H9 (cell line): ENCODE measurements around the gene MOV10. TPM values are rescaled to one million over a fixed set of nuclear protein-coding genes. Genes with fewer than 3 reads are reported as not detected.

Experiments
- DNase-seq: peaks from one replicate; pipeline ENCODE4 v3.0.0-alpha.2; 2017
- H2AFZ ChIP-seq: one replicate; pipeline ENCODE4 v1.6.1; 2013; ENCODE audit warnings: mild to moderate bottlenecking, low read length, control low read depth, moderate library complexity
- H2AK5ac ChIP-seq: 2 replicates; pipeline ENCODE4 v1.6.1; 2013; ENCODE audit warnings: low read length, control low read depth, mixed read lengths; ENCODE audit not compliant: insufficient read length
- H2BK120ac ChIP-seq: one replicate; pipeline ENCODE4 v1.6.1; 2013; ENCODE audit warnings: low read depth, mild to moderate bottlenecking, low read length, control low read depth, inconsistent platforms; ENCODE audit not compliant: poor library complexity, severe bottlenecking
- H2BK12ac ChIP-seq: 2 replicates; pipeline ENCODE4 v1.6.1; 2013; ENCODE audit warnings: low read length, control low read depth, mixed read lengths, low read depth; ENCODE audit not compliant: insufficient read length
- H2BK15ac ChIP-seq: 2 replicates; pipeline ENCODE4 v1.6.1; 2013; ENCODE audit warnings: low read depth, low read length, control low read depth
- H2BK20ac ChIP-seq: one replicate; pipeline ENCODE4 v1.6.1; 2013; ENCODE audit warnings: low read depth, mild to moderate bottlenecking, low read length, control low read depth, inconsistent platforms; ENCODE audit not compliant: poor library complexity, severe bottlenecking
- H2BK5ac ChIP-seq: 2 replicates; pipeline ENCODE4 v1.6.1; 2013; ENCODE audit warnings: low read length, control low read depth, mixed read lengths; ENCODE audit not compliant: insufficient read length
- H3K14ac ChIP-seq: 2 replicates; pipeline ENCODE4 v1.6.1; 2013; ENCODE audit warnings: low read length, control low read depth; ENCODE audit not compliant: insufficient read depth
- H3K18ac ChIP-seq: 2 replicates; pipeline ENCODE4 v1.6.1; 2013; ENCODE audit warnings: low read depth, mild to moderate bottlenecking, mixed read lengths, low read length, control low read depth; ENCODE audit not compliant: insufficient read length
- H3K23ac ChIP-seq: 2 replicates; pipeline ENCODE4 v1.6.1; 2013; ENCODE audit warnings: low read length, control low read depth, mixed read lengths, low read depth; ENCODE audit not compliant: insufficient read length
- H3K23me2 ChIP-seq: 2 replicates; pipeline ENCODE4 v1.6.1; 2013; ENCODE audit warnings: low read depth, mild to moderate bottlenecking, mixed read lengths, low read length, control low read depth; ENCODE audit not compliant: insufficient read length, poor library complexity, severe bottlenecking
- H3K27ac ChIP-seq: 2 replicates; pipeline ENCODE4 v1.5.1; 2013; ENCODE audit warnings: low read length, control low read depth, mixed read lengths, low read depth; ENCODE audit not compliant: insufficient read length
- H3K27me3 ChIP-seq: 2 replicates; pipeline ENCODE4 v1.6.1; 2013; ENCODE audit warnings: low read length, control low read depth, inconsistent platforms; ENCODE audit not compliant: insufficient read depth
- H3K4ac ChIP-seq: 2 replicates; pipeline ENCODE4 v1.6.1; 2013; ENCODE audit warnings: low read depth, mild to moderate bottlenecking, control low read depth, inconsistent platforms, low read length, moderate library complexity
- H3K4me1 ChIP-seq: 2 replicates; pipeline ENCODE4 v1.6.1; 2013; ENCODE audit warnings: low read length, control low read depth, inconsistent platforms; ENCODE audit not compliant: insufficient read depth
- H3K4me2 ChIP-seq: 2 replicates; pipeline ENCODE4 v1.6.1; 2013; ENCODE audit warnings: low read length, control low read depth, mixed read lengths; ENCODE audit not compliant: insufficient read length, insufficient read depth
- H3K56ac ChIP-seq: 2 replicates; pipeline ENCODE4 v1.6.1; 2013; ENCODE audit warnings: low read depth, mild to moderate bottlenecking, mixed read lengths, low read length, control low read depth; ENCODE audit not compliant: insufficient read length
- H3K79me1 ChIP-seq: 2 replicates; pipeline ENCODE4 v1.6.1; 2013; ENCODE audit warnings: low read depth, mild to moderate bottlenecking, moderate library complexity, low read length, control low read depth, inconsistent platforms; ENCODE audit not compliant: insufficient read depth, poor library complexity, severe bottlenecking
- H3K79me2 ChIP-seq: 2 replicates; pipeline ENCODE4 v1.6.1; 2013; ENCODE audit warnings: low read length, control low read depth, inconsistent platforms; ENCODE audit not compliant: insufficient read depth
- H3K9ac ChIP-seq: 2 replicates; pipeline ENCODE4 v1.6.1; 2013; ENCODE audit warnings: low read length, control low read depth, mixed read lengths; ENCODE audit not compliant: insufficient read length; ENCODE audit errors: extremely low read depth
- H3K9me3 ChIP-seq: one replicate; pipeline ENCODE4 v1.6.1; 2013; ENCODE audit warnings: low read depth, low read length, inconsistent platforms; ENCODE audit not compliant: control insufficient read depth
- H3T11ph ChIP-seq: one replicate; pipeline ENCODE4 v1.6.1; 2013; ENCODE audit warnings: mild to moderate bottlenecking, low read length, control low read depth, inconsistent platforms
- H4K20me1 ChIP-seq: one replicate; pipeline ENCODE4 v1.6.1; 2013; ENCODE audit not compliant: control insufficient read depth, insufficient read length, insufficient read depth
- H4K5ac ChIP-seq: 2 replicates; pipeline ENCODE4 v1.6.1; 2013; ENCODE audit warnings: low read depth, mild to moderate bottlenecking, mixed read lengths, low read length, control low read depth; ENCODE audit not compliant: insufficient read length
- H4K8ac ChIP-seq: replicated peaks from 2 replicates; pipeline ENCODE4 v1.6.1; 2013; ENCODE audit warnings: low read length, control low read depth, mixed read lengths, low read depth; ENCODE audit not compliant: insufficient read length
- H4K91ac ChIP-seq: 2 replicates; pipeline ENCODE4 v1.6.1; 2013; ENCODE audit warnings: low read depth, mild to moderate bottlenecking, moderate library complexity, mixed read lengths, low read length, control low read depth; ENCODE audit not compliant: insufficient read length
- H3K27ac Mint-ChIP-seq, 3 experiments: 2 replicates in 2 of 3; 3 replicates in 1 of 3; pipeline ENCODE4 v1.8.0; 2020 to 2021; ENCODE audit warnings: mixed read lengths in 3 of 3, mild to moderate bottlenecking in 1 of 3, moderate library complexity in 1 of 3
- H3K27me3 Mint-ChIP-seq: 2 replicates; pipeline ENCODE4 v1.8.0; 2021; ENCODE audit warnings: low read depth, mild to moderate bottlenecking, moderate library complexity, mixed read lengths
- H3K36me3 Mint-ChIP-seq, 3 experiments: 2 replicates in 2 of 3; 3 replicates in 1 of 3; pipeline ENCODE4 v1.8.0; 2020 to 2021; ENCODE audit warnings: low read depth in 3 of 3, mixed read lengths in 3 of 3; ENCODE audit not compliant: insufficient read depth in 1 of 3
- H3K4me1 Mint-ChIP-seq, 2 experiments: 2 replicates each; pipeline ENCODE4 v1.8.0; 2020; ENCODE audit warnings: mixed read lengths in 2 of 2
- H3K4me3 Mint-ChIP-seq, 2 experiments: 2 replicates in 1 of 2; 3 replicates in 1 of 2; pipeline ENCODE4 v1.8.0; 2020 to 2021; ENCODE audit warnings: mild to moderate bottlenecking in 2 of 2, mixed read lengths in 2 of 2, moderate library complexity in 1 of 2
- H3K9me3 Mint-ChIP-seq, 2 experiments: 2 replicates in 1 of 2; 3 replicates in 1 of 2; pipeline ENCODE4 v1.8.0; 2020; ENCODE audit warnings: mild to moderate bottlenecking in 2 of 2, mixed read lengths in 2 of 2, moderate library complexity in 1 of 2
- WGBS: extraction: QIAGEN DNeasy Blood & Tissue Kit; methylation state at CpG from one replicate; pipeline ENCODE4 v1.1.7; 2013; ENCODE audit warnings: missing lambda C conversion rate, low lambda C conversion rate, mixed read lengths; ENCODE audit not compliant: insufficient read length; ENCODE audit errors: extremely low coverage; 5-methylcytosine and 5-hydroxymethylcytosine counted together
- total RNA-seq: library from RNA; stranded (reverse); gene quantifications from 2 replicates; pipeline ENCODE4 v1.2.1, GENCODE V29; 2021
- TF ChIP-seq, protein P1 (sequence below): fragments of 200-600 bp; sonication (generic); conservative IDR thresholded peaks from 3 replicates; pipeline ENCODE4 v1.8.0; 2021; ENCODE audit warnings: antibody characterized with exemption, mild to moderate bottlenecking

The MOV10 gene
- total RNA-seq, 1 experiment from 2014 or later, result 77.8 TPM

DNA sequence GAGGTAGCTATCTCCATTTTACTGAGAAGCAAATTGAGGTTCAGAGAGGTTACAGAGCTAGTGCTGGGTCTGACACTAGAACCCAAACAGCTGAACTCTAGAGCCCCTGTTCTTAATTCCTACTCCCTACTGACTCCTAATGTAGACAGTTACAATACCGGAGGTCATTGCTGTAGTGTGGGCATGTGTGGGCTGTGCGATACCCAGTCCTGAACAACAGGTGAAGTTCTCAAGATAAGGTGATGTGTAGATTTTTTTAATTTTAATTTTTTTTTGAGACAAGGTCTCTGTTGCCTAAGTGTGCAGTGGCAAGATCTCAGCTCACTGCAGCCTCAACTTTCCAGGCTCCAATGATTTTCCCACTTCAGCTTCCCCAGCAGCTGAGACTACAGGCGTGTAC is 34.0 kb downstream of the MOV10 start:
- H3K4me1 ChIP-seq, result peaks cover 16% of the 10 kb centered on the region
- H3K9ac ChIP-seq, result no peak overlapping the region
- H4K5ac ChIP-seq, result no peak overlapping the region
- H2BK20ac ChIP-seq, result no peak overlapping the region
- H4K91ac ChIP-seq, result no peak overlapping the region
- H2BK12ac ChIP-seq, result no peak overlapping the region
- no peak overlapping the region for H3T11ph ChIP-seq
- no CpG with 5 or more reads among the region's 3 CpGs for WGBS
- H3K4ac ChIP-seq, result no peak overlapping the region
- no peak overlapping the region for H2AFZ ChIP-seq
- H3K27me3 ChIP-seq, result peaks cover 4% of the 10 kb centered on the region; the same call in 1 of the 2 replicates
- H3K56ac ChIP-seq, result no peak overlapping the region
- H3K27me3 Mint-ChIP-seq, result peaks cover 53% of the 10 kb centered on the region
- H2BK120ac ChIP-seq, result no peak overlapping the region
- peaks cover 13% of the 10 kb centered on the region for H3K23me2 ChIP-seq
- TF ChIP-seq, protein P1, sequence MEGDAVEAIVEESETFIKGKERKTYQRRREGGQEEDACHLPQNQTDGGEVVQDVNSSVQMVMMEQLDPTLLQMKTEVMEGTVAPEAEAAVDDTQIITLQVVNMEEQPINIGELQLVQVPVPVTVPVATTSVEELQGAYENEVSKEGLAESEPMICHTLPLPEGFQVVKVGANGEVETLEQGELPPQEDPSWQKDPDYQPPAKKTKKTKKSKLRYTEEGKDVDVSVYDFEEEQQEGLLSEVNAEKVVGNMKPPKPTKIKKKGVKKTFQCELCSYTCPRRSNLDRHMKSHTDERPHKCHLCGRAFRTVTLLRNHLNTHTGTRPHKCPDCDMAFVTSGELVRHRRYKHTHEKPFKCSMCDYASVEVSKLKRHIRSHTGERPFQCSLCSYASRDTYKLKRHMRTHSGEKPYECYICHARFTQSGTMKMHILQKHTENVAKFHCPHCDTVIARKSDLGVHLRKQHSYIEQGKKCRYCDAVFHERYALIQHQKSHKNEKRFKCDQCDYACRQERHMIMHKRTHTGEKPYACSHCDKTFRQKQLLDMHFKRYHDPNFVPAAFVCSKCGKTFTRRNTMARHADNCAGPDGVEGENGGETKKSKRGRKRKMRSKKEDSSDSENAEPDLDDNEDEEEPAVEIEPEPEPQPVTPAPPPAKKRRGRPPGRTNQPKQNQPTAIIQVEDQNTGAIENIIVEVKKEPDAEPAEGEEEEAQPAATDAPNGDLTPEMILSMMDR, result no peak
- no peaks in the 10 kb centered on the region for H4K20me1 ChIP-seq
- H3K18ac ChIP-seq, result no peak overlapping the region
- no peak for DNase-seq
- H3K27ac ChIP-seq, result no peak overlapping the region
- no peaks in the 10 kb centered on the region for H3K9me3 ChIP-seq
- H3K79me1 ChIP-seq, result no peaks in the 10 kb centered on the region
- peaks cover 59 to 67% of the 10 kb centered on the region in 2 experiments for H3K4me1 Mint-ChIP-seq
- no peak overlapping the region for H2BK5ac ChIP-seq
- no peak overlapping the region for H3K4me3 Mint-ChIP-seq
- H3K36me3 Mint-ChIP-seq, result peaks cover 13 to 24% (median 19%) of the 10 kb centered on the region in 3 experiments
- H3K79me2 ChIP-seq, result no peaks in the 10 kb centered on the region; the same call in 1 of the 2 replicates
- no peak overlapping the region for H4K8ac ChIP-seq
- no peak overlapping the region for H2BK15ac ChIP-seq
- no peaks in the 10 kb centered on the region; a peak in 1 of 5 replicates for H3K9me3 Mint-ChIP-seq
- no peak overlapping the region for H3K14ac ChIP-seq
- H3K27ac Mint-ChIP-seq, result no peak overlapping the region
- no peak overlapping the region for H3K4me2 ChIP-seq
- H3K23ac ChIP-seq, result no peak overlapping the region
- no peak overlapping the region for H2AK5ac ChIP-seq
